GM13977 (cell line): Measurements from ENCODE around the gene FAM131B.

Source experiments
- DNase-seq: peaks from one replicate; pipeline ENCODE4 v3.0.0; 2012; ENCODE audit warnings: low spot score
- in situ Hi-C: fragments of 300-500 bp; cut with MboI; formaldehyde crosslinking; loops from one replicate; pipeline ENCODE4 v1.12.0; 2022; ENCODE audit warnings: low sequenced_read_pairs, low pct_unique_long_range_greater_than_20kb, mixed read lengths, inconsistent platforms; ENCODE audit not compliant: unreplicated experiment
- TF ChIP-seq, protein P1 (sequence below): IDR thresholded peaks from 2 replicates; pipeline ENCODE4 v1.5.1; 2012; ENCODE audit warnings: mild to moderate bottlenecking, control low read depth; ENCODE audit not compliant: insufficient read depth; ENCODE audit errors: extremely low read depth, missing control alignments

Gene FAM131B

GRCh38 chr7:143399151-143399550 lies 36.6 kb upstream of the FAM131B start:
- in situ Hi-C loops = no loop called here
- DNase-seq = no peak
- TF ChIP-seq, protein P1, sequence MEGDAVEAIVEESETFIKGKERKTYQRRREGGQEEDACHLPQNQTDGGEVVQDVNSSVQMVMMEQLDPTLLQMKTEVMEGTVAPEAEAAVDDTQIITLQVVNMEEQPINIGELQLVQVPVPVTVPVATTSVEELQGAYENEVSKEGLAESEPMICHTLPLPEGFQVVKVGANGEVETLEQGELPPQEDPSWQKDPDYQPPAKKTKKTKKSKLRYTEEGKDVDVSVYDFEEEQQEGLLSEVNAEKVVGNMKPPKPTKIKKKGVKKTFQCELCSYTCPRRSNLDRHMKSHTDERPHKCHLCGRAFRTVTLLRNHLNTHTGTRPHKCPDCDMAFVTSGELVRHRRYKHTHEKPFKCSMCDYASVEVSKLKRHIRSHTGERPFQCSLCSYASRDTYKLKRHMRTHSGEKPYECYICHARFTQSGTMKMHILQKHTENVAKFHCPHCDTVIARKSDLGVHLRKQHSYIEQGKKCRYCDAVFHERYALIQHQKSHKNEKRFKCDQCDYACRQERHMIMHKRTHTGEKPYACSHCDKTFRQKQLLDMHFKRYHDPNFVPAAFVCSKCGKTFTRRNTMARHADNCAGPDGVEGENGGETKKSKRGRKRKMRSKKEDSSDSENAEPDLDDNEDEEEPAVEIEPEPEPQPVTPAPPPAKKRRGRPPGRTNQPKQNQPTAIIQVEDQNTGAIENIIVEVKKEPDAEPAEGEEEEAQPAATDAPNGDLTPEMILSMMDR = no peak

DNA sequence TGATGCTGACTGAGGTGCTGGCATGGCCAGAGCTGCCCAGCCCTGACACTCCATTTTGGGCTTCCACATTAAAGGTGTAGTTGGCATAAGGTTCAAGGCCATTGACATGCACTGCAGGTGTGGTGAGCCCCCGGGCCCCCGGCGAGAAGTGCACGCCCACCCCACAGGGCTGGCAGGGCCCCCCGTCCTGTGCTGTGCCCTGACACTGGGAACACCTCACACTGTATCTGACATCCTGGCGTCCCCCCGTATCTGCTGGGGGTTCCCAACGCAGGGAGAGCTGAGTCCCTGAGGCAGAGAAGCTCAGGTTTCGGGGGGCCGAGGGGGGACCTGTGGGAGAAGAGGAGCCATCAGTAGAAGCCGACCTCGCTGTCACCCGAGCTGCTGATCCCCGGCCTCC lies 36.1 kb upstream of the FAM131B start:
- DNase-seq = no peak
- TF ChIP-seq, protein P1 = no peak
- in situ Hi-C loops = no loop called here

DNA sequence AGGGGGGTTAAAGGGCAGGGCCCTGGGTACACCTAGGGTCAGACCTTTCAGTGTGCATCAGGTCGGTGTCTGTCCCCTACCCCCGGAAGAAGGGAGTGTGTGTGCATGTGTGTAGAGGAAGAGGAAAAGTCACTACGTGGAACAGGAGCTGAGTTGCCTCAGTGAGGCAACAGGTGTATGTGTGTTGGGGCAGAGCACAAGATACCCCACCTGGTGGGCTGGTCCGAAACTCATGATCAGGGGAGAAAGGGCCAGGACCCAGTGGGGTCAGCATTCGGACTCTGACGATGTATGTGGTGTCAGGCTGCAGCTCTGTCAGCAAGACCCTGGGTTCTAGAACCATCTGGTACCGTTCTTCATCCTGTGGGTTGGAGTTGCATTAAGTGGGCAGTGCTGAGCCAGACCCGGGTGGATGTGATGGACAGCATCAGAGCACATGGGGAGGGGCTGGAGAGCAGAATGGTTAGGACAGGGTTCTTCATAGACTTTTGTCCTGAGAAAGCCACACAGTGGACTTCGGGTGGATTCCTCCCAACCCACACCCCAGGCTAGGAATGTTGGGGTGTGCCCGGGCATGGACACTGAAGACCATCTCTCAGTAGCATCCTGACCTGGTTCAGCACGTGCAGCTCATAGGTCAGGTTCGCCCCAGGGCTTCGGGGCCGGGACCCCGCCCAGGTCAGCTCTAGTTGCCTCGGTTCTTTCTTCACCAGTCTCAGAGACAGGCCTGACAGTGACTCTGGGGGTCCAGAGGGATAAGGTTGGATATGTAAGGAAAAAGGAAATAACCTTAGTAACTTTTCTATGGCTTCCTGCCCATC lies 35.4 kb upstream of the FAM131B start:
- no peak for DNase-seq
- in situ Hi-C loops = no loop called here
- TF ChIP-seq, protein P1 = no peak

GRCh38 chr7:143396625-143397556 lies 34.4 kb upstream of the FAM131B start:
- TF ChIP-seq, protein P1 = no peak
- in situ Hi-C loops = no loop called here
- no peak for DNase-seq

- in situ Hi-C loops = no loop called here
- TF ChIP-seq, protein P1 = no peak
- DNase-seq = no peak
These were observed 33.7 kb upstream of the FAM131B start for GRCh38 chr7:143396182-143396581.
